Measurements from ENCODE around the gene POC1A. TPM values are rescaled to one million over a fixed set of nuclear protein-coding genes. Genes with fewer than 3 reads are reported as not detected.

The POC1A gene
- total and polyA plus RNA-seq, 9 of the 15 experiments (the other 6 are each of a cell fraction or from before 2014, with no cell fraction given), result 7.2 to 17.5 (median 12.1) TPM

DNA sequence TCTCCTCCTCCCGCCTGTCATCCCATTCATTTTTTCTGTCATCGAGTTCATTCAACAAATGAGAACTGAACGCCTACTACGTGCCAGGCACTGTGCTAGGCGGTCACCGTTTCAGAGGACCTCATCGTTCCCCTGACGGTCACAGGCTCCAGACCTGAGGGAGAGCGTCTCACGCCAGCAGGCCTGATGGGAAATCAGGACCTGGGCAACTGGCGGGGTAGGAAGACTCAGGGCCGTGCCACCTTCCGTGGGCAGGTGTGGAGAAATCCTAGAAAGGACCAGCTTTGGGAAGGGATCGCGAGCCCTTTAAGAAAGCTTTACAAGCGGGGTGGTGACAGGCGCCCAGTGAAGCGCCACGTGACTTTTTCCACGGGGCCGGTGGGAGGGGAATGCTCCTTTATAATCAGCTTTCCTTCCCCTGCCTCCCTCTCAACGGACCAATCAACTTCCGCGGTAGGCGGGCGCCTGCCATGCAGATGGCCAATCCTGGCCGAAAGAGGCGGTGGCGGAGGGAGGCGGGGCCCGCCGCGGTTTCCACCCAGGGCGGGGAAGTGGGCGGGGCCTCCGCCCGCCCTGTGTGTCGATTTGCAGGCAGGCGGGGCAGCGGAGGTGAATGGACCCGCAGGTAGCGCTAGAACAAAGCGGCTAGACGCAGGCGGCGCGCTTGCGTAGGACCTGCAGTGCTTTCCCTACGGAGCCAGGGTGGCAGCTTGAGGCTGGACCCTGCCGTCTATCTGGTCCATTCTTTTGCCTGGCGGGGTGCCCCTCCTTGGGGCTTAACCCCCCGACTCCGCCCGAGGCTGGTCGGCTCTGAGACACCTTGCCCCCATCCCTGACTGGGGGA, 97.0 kb downstream of the POC1A start (continued):
- TF ChIP-seq, protein P1, sequence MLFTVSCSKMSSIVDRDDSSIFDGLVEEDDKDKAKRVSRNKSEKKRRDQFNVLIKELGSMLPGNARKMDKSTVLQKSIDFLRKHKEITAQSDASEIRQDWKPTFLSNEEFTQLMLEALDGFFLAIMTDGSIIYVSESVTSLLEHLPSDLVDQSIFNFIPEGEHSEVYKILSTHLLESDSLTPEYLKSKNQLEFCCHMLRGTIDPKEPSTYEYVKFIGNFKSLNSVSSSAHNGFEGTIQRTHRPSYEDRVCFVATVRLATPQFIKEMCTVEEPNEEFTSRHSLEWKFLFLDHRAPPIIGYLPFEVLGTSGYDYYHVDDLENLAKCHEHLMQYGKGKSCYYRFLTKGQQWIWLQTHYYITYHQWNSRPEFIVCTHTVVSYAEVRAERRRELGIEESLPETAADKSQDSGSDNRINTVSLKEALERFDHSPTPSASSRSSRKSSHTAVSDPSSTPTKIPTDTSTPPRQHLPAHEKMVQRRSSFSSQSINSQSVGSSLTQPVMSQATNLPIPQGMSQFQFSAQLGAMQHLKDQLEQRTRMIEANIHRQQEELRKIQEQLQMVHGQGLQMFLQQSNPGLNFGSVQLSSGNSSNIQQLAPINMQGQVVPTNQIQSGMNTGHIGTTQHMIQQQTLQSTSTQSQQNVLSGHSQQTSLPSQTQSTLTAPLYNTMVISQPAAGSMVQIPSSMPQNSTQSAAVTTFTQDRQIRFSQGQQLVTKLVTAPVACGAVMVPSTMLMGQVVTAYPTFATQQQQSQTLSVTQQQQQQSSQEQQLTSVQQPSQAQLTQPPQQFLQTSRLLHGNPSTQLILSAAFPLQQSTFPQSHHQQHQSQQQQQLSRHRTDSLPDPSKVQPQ (CRISPR knock-in tag; IDR thresholded peaks at IDR 0.05; ENCODE audit: borderline replicate concordance), result peak; percentile 87
- TF ChIP-seq POLR2G (IDR thresholded peaks at IDR 0.05; ENCODE audit: low read depth, low read length) (peak; percentile 59), NFE2 (IDR thresholded peaks at IDR 0.05; ENCODE audit: low read depth) (no peak), HNRNPUL1 (IDR thresholded peaks at IDR 0.05; ENCODE audit: low read length) (no peak), VEZF1 (CRISPR knock-in tag; IDR thresholded peaks at IDR 0.05) (peak; percentile 91), TAF15 (IDR thresholded peaks at IDR 0.05; ENCODE audit: low read depth, low read length) (no peak), CGGBP1 (CRISPR knock-in tag; IDR thresholded peaks at IDR 0.05) (no peak), SMC3 (conservative IDR thresholded peaks at IDR 0.05; ENCODE audit: insufficient read depth, low read depth, low read length) (no peak), THAP7 (CRISPR knock-in tag; IDR thresholded peaks at IDR 0.05) (no peak), PCBP2 (IDR thresholded peaks at IDR 0.05; ENCODE audit: low read depth, low read length, poor library complexity, severe bottlenecking) (no peak), ZNF644 (tag; IDR thresholded peaks at IDR 0.05; ENCODE audit: low read depth) (no peak), NR2C1 (IDR thresholded peaks at IDR 0.05) (no peak), NR2C1 (tag; IDR thresholded peaks at IDR 0.05) (no peak), FOXJ3 (CRISPR knock-in tag; IDR thresholded peaks at IDR 0.05) (no peak), TAF9B (IDR thresholded peaks at IDR 0.05; ENCODE audit: partially characterized antibody) (no peak), RAD21 (CRISPR knock-in tag; conservative IDR thresholded peaks at IDR 0.05 in 1 of 2, IDR thresholded peaks at IDR 0.05 in 1 of 2) (no peak; a peak in 1 of 4 replicates)
- TF ChIP-seq, protein P2, sequence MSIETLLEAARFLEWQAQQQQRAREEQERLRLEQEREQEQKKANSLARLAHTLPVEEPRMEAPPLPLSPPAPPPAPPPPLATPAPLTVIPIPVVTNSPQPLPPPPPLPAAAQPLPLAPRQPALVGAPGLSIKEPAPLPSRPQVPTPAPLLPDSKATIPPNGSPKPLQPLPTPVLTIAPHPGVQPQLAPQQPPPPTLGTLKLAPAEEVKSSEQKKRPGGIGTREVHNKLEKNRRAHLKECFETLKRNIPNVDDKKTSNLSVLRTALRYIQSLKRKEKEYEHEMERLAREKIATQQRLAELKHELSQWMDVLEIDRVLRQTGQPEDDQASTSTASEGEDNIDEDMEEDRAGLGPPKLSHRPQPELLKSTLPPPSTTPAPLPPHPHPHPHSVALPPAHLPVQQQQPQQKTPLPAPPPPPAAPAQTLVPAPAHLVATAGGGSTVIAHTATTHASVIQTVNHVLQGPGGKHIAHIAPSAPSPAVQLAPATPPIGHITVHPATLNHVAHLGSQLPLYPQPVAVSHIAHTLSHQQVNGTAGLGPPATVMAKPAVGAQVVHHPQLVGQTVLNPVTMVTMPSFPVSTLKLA (conservative IDR thresholded peaks at IDR 0.05), result peak; percentile 96
- TF ChIP-seq, protein P3, sequence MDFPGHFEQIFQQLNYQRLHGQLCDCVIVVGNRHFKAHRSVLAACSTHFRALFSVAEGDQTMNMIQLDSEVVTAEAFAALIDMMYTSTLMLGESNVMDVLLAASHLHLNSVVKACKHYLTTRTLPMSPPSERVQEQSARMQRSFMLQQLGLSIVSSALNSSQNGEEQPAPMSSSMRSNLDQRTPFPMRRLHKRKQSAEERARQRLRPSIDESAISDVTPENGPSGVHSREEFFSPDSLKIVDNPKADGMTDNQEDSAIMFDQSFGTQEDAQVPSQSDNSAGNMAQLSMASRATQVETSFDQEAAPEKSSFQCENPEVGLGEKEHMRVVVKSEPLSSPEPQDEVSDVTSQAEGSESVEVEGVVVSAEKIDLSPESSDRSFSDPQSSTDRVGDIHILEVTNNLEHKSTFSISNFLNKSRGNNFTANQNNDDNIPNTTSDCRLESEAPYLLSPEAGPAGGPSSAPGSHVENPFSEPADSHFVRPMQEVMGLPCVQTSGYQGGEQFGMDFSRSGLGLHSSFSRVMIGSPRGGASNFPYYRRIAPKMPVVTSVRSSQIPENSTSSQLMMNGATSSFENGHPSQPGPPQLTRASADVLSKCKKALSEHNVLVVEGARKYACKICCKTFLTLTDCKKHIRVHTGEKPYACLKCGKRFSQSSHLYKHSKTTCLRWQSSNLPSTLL (IDR thresholded peaks at IDR 0.05), result no peak

Measured in K562 (cell line).